OCI-LY7 (cell line): ENCODE measurements around the gene POLR2E.

Experiments used
- EZH2phosphoT487 ChIP-seq: fragments of 200-600 bp; sonication (generic); IDR thresholded peaks from 2 replicates; pipeline ENCODE4 v1.6.1; 2018; ENCODE audit warnings: low read depth, borderline replicate concordance, mild to moderate bottlenecking, mixed run types, antibody characterized with exemption, low read length, moderate library complexity, mixed read lengths
- TF ChIP-seq, protein P1 (sequence below): fragments of 200-600 bp; sonication (generic); conservative IDR thresholded peaks from 2 replicates; pipeline ENCODE4 v1.5.1; 2014; ENCODE audit warnings: mild to moderate bottlenecking, antibody characterized with exemption, low read length, moderate library complexity, mixed read lengths

DNA sequence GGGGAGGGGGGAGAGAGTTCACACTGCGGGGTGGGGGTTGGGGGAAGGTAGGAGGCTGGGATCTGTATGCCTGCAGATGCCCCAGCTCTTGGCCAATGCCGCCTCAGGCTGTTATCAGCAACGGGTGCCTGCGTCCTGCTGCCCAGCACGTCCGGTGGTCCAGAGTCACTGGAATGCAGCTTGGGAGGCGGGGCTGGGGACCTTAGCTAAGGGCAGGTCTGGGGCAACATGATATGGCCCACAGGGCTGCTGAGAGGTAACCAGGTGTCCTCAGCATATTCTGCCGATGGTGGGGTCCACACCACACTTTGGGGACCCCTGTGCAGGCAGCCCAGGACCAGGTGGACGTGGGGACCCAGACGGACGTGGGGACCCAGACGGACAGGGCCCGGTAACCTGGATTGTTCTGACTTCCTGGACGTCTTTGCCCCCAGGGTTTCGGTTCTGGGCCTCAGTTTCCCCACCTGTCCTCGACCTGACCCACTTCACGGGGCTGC is 28.9 kb downstream of the POLR2E start:
- TF ChIP-seq, protein P1, sequence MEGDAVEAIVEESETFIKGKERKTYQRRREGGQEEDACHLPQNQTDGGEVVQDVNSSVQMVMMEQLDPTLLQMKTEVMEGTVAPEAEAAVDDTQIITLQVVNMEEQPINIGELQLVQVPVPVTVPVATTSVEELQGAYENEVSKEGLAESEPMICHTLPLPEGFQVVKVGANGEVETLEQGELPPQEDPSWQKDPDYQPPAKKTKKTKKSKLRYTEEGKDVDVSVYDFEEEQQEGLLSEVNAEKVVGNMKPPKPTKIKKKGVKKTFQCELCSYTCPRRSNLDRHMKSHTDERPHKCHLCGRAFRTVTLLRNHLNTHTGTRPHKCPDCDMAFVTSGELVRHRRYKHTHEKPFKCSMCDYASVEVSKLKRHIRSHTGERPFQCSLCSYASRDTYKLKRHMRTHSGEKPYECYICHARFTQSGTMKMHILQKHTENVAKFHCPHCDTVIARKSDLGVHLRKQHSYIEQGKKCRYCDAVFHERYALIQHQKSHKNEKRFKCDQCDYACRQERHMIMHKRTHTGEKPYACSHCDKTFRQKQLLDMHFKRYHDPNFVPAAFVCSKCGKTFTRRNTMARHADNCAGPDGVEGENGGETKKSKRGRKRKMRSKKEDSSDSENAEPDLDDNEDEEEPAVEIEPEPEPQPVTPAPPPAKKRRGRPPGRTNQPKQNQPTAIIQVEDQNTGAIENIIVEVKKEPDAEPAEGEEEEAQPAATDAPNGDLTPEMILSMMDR = no peak
- no peak for TF ChIP-seq EZH2phosphoT487
